NCI-H524 (cell line): ENCODE data around the gene SDCBP2.

Experiments
- DNase-seq, 2 experiments: peaks; one replicate each; lab custom pipeline; 2025; lab: John Stamatoyannopoulos, UW

The SDCBP2 gene

GRCh38 chr20:1331101-1331500 lies 2.2 kb upstream of the SDCBP2 start:
- no peak for DNase-seq

- DNase-seq = no peak
Measured at GRCh38 chr20:1330075-1330830, 1.3 kb upstream of the SDCBP2 start.

- no peak for DNase-seq
Measured at GRCh38 chr20:1327827-1328679, 886 bp downstream of the SDCBP2 start.

GRCh38 chr20:1327241-1327653 lies 1.7 kb downstream of the SDCBP2 start:
- DNase-seq = no peak

- no peak for DNase-seq
Measured at GRCh38 chr20:1326031-1326930, 2.7 kb downstream of the SDCBP2 start.

DNA sequence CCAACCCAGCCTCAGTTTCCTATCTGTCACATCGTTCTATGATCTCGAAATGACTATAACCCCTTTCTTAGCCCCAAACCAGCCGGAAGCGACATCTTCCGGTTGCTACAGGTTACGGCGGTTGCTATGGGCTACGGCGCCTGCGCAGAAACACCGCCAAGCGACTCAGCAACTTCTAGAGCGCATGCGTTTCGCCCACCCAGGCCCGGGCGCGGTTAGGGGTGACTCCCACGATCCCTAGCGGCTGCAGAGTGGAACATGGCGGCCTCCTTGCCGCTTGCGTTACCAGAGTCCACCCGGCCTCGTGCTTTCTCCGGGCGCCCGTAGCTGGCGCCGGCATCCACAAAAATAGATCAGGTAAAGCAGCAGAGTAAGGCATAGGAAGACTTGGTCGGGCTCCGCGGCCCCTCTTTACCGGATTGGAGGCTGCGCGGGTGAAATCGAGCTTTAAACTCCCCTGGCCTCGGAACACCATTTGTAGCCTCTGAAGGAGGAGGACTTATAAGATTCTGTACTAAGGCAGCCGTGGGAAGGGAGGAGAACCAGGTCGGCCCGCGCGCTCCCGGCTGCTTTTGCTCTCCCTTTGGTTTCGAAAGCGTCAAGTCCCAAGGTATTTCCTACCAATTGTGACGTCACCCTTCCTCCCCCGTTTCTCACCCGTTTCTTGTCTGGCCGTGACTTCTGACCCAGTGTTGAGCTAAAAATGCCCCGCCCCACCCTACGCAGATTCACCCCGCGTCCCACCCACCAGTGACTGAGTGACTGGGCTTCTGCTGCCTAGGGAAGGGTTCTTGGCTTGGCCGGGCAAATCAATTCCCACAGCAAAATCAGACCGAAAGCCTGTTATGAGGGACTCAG lies 3.5 kb downstream of the SDCBP2 start:
- peak; percentile 97 to 98 for DNase-seq

- DNase-seq = no peak
Measured at GRCh38 chr20:1324598-1325172, 4.3 kb downstream of the SDCBP2 start.

DNA sequence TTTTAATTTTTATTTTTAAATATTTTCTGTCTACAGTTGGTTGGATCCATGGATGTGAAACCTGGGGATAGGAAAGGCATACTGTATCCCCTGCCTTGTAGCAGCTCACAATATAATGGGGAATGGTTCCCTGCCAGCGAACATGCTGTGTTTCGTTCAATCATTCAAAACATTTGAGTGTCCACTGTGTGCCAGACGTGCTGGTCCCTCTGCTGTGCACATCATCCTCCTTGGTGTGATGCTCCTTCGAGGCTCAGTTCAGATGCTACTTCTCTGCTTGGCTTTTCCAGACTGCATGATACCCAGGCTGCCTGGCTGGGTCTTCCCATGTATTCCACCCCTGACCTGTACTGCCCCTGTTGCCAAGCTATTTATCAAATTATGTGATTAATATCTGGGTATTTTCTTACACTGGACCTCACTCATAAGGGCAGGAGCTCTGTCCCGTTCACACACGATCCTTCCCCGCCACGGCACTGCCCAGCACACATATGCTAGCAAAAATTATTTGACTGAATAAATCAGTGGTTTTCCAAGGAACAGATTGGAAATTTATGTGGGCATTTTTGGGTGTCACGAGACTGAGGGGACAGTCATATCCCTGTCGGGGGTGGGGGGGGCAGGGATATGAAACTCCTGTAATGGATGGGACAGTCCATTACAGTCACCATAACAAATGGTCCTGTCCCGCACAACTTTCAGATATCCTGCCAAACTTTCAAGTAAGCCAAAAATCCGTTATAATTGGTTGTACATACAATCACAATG lies 4.9 kb downstream of the SDCBP2 start:
- no peak for DNase-seq

DNA sequence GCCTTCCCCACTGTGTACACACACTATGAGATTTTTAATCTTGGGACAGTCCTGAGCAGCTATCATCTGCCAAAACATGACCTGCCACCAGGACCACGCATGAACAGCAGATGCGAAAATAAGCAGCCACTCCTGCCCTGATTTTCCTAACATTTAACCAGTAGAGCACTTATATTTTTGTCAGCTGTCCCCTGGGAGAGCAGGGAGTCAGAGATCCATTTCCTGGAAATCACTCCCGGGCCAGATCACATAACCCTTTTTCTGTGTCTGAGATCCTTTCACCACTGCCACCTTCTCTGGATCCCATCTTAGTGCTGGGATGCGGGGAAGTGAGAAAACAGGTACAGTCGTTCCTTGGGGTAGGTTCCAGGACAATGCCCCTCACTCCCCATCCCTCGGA lies 5.7 kb downstream of the SDCBP2 start:
- DNase-seq = no peak

GRCh38 chr20:1322511-1323245 lies 6.3 kb downstream of the SDCBP2 start:
- no peak for DNase-seq

- no peak for DNase-seq
Measured at GRCh38 chr20:1321654-1321939, 7.3 kb downstream of the SDCBP2 start.

DNA sequence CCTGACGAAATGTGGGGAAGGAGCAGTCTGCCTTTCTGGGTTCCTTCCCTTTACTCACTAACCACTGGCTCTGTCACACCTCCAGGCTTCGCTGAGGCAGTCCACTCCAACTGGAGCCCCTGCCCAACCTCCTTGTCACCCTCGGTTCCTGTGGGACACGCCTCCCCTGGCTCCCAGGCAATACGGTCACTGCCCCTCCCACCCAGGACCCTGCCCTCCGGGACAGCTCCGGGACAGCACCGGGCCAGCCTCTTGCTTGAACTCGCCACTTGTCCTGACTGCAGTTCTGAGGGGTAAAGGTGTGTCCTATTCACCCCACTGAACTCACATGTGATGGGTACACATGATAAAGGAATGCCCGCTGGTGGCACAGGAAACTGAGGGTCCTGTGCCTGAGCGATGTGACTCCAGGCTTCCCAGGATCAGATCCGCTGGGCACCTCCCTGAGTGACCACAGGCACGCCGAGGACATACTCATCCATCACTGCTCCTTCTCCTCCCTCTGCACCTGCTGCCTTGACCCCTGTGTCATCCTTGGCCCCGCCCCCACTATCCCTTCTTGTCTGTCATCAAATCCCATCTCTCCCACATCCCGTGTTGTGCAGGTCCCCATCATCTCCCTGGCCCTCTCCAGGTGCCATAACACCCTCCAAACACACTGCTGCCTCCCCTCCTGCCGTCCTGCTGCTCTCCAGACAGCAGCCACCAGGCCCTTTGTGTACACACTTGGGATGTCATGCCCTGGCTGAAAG lies 7.9 kb downstream of the SDCBP2 start:
- no peak for DNase-seq

- DNase-seq = no peak
Measured at GRCh38 chr20:1320016-1320415, 8.9 kb downstream of the SDCBP2 start.

GRCh38 chr20:1319462-1319861 lies 9.5 kb downstream of the SDCBP2 start:
- no peak for DNase-seq

DNA sequence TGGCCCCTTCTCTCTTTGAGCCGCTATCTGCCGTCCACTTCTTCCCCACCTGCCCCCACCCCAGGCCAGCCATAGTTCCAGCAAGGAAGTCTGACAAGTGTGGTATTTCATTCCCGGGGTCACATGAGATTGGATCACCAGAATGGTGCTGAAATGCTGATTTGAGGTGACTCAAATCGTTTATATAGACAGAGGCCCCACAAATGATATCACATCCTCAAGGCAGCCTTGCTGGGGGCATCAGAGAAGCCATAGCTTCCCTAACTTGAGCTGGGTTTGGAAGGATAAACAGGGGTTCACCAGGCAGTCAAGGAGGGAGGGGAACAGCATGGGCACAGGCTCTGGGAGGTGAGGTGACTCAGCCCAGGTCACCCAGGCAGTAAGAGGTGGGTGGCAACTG lies 9.9 kb downstream of the SDCBP2 start:
- DNase-seq = no peak

GRCh38 chr20:1317545-1318255 lies 11.2 kb downstream of the SDCBP2 start:
- DNase-seq = no peak

DNA sequence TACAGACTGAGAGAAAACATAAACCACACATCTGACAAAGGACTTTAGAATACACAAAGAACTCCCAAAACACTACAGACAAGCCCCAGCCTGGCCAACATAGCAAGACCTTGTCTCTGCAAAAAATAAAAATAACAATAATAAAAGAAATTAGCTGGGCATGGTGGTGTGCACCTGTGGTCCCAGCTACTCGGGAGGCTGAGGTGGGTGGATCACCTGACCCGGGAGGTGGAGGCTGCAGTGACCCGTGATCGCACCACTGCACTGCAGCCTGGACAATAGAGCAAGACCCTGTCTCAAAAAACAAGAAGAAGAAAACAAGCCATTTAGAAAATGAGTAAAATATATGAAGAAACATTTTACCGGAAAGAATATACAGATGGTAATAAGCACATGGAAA lies 13.1 kb downstream of the SDCBP2 start:
- no peak for DNase-seq

- DNase-seq = peak; percentile 67 to 82
Measured at GRCh38 chr20:1313236-1313964, 15.5 kb downstream of the SDCBP2 start.
